SK-N-MC (cell line): ENCODE results near the gene ATXN2.

Experiments
- EZH2 ChIP-seq: fragments of 200-600 bp; sonication (generic); IDR thresholded peaks from one replicate; pipeline ENCODE4 v1.6.1; 2017; ENCODE audit warnings: antibody characterized with exemption
- FOXP2 ChIP-seq: optimal IDR thresholded peaks from 2 replicates; pipeline ENCODE3; 2011; ENCODE audit warnings: mild to moderate bottlenecking, moderate library complexity; ENCODE audit not compliant: insufficient read depth; ENCODE audit errors: extremely low read length, control extremely low read depth
- POLR2AphosphoS5 ChIP-seq: IDR thresholded peaks from 2 replicates; pipeline ENCODE4 v1.6.1; 2012; ENCODE audit warnings: mild to moderate bottlenecking, low read depth, low read length, borderline replicate concordance

GRCh38 chr12:111585690-111586089 is 13.4 kb downstream of the ATXN2 start:
- no peak for TF ChIP-seq FOXP2
- no peak for TF ChIP-seq POLR2AphosphoS5
- TF ChIP-seq EZH2: no peak
